Immature natural killer cell (primary cell): ENCODE results near the gene WWOX. TPM values are rescaled to one million over a fixed set of nuclear protein-coding genes. Genes with fewer than 3 reads are reported as not detected.

Experiments
- DNase-seq, 3 donors: peaks; one replicate each; pipeline ENCODE4 v3.0.0; 2022; ENCODE audit warnings: mixed read lengths in 1 of 3
- H3K27ac Mint-ChIP-seq, 6 donors: one replicate each; pipeline ENCODE4 v1.8.0; 2020; ENCODE audit warnings: mixed read lengths in 6 of 6, mild to moderate bottlenecking in 5 of 6, inconsistent platforms in 4 of 6, moderate library complexity in 3 of 6
- H3K27me3 Mint-ChIP-seq, 3 donors: one replicate each; pipeline ENCODE4 v1.8.0; 2020 to 2021; ENCODE audit warnings: low read depth in 3 of 3, mild to moderate bottlenecking in 3 of 3, mixed read lengths in 3 of 3, moderate library complexity in 3 of 3, inconsistent platforms in 1 of 3
- H3K36me3 Mint-ChIP-seq, 3 donors: one replicate each; pipeline ENCODE4 v1.8.0; 2020; ENCODE audit warnings: mixed read lengths in 3 of 3, inconsistent platforms in 2 of 3, mild to moderate bottlenecking in 2 of 3
- H3K4me1 Mint-ChIP-seq, 2 donors: one replicate each; pipeline ENCODE4 v1.8.0; 2020; ENCODE audit warnings: inconsistent platforms in 2 of 2, mild to moderate bottlenecking in 2 of 2, mixed read lengths in 2 of 2, moderate library complexity in 1 of 2
- H3K4me3 Mint-ChIP-seq, 5 donors: one replicate each; pipeline ENCODE4 v1.8.0; 2020; ENCODE audit warnings: mild to moderate bottlenecking in 5 of 5, mixed read lengths in 5 of 5, inconsistent platforms in 3 of 5, moderate library complexity in 3 of 5
- H3K9me3 Mint-ChIP-seq, 6 donors: one replicate each; pipeline ENCODE4 v1.8.0; 2020; ENCODE audit warnings: mild to moderate bottlenecking in 6 of 6, mixed read lengths in 6 of 6, inconsistent platforms in 4 of 6, moderate library complexity in 3 of 6
- polyA plus RNA-seq, 3 donors: library from polyadenylated mRNA; unstranded; fragments of 300-500 nt; fragmentation: Illumina TruSeq; gene quantifications; one replicate each; pipeline ENCODE4 v1.2.3, GENCODE V29; 2021

WWOX gene
- polyA plus RNA-seq, 3 donors from 2014 or later = 9.0 to 13.9 (median 12.3) TPM

- Mint-ChIP-seq H3K36me3 (peaks cover 0 to 12% (median 6%) of the 10 kb centered on the region in 3 donors), H3K27me3 (peaks cover 0 to 2% (median 0%) of the 10 kb centered on the region in 3 donors), H3K4me3 (no peak overlapping the region), H3K4me1 (peaks cover 14 to 45% of the 10 kb centered on the region in 2 donors), H3K9me3 (no peaks in the 10 kb centered on the region), H3K27ac (no peak overlapping the region)
- no peak for DNase-seq
These were observed 1069.8 kb downstream of the WWOX start for GRCh38 chr16:79169239-79169638.

GRCh38 chr16:79170555-79171246, 1071.2 kb downstream of the WWOX start:
- H3K36me3 Mint-ChIP-seq = peaks cover 0 to 12% (median 6%) of the 10 kb centered on the region in 3 donors
- no peak overlapping the region for H3K27ac Mint-ChIP-seq
- no peak for DNase-seq
- no peak overlapping the region for H3K4me3 Mint-ChIP-seq
- peaks cover 5 to 41% of the 10 kb centered on the region in 2 donors for H3K4me1 Mint-ChIP-seq
- peaks cover 0 to 2% (median 0%) of the 10 kb centered on the region in 6 donors for H3K9me3 Mint-ChIP-seq
- peaks cover 0 to 2% (median 0%) of the 10 kb centered on the region in 3 donors for H3K27me3 Mint-ChIP-seq

GRCh38 chr16:79171504-79171903, 1072.0 kb downstream of the WWOX start:
- Mint-ChIP-seq H3K27ac (no peak overlapping the region), H3K27me3 (peaks cover 0 to 2% (median 0%) of the 10 kb centered on the region in 3 donors), H3K4me3 (no peak overlapping the region), H3K4me1 (peaks cover 14 to 41% of the 10 kb centered on the region in 2 donors), H3K36me3 (peaks cover 0 to 11% (median 6%) of the 10 kb centered on the region in 3 donors), H3K9me3 (peaks cover 0 to 3% (median 0%) of the 10 kb centered on the region in 6 donors)
- DNase-seq = no peak

- H3K4me1 Mint-ChIP-seq = peaks cover 20 to 46% of the 10 kb centered on the region in 2 donors
- peaks cover 0 to 6% (median 0%) of the 10 kb centered on the region in 3 donors for H3K27me3 Mint-ChIP-seq
- H3K27ac Mint-ChIP-seq = no peak overlapping the region
- peaks cover 0 to 3% (median 0%) of the 10 kb centered on the region in 6 donors for H3K9me3 Mint-ChIP-seq
- no peak for DNase-seq
- no peak overlapping the region for H3K4me3 Mint-ChIP-seq
- peaks cover 0 to 10% (median 6%) of the 10 kb centered on the region in 3 donors for H3K36me3 Mint-ChIP-seq
These were observed 1072.7 kb downstream of the WWOX start for GRCh38 chr16:79171931-79172705.

GRCh38 chr16:79172976-79173500, 1073.6 kb downstream of the WWOX start:
- Mint-ChIP-seq H3K4me1 (peaks cover 29 to 55% of the 10 kb centered on the region in 2 donors), H3K9me3 (peaks cover 0 to 3% (median 0%) of the 10 kb centered on the region in 6 donors), H3K27me3 (peaks cover 0 to 4% (median 2%) of the 10 kb centered on the region in 3 donors), H3K4me3 (no peak overlapping the region), H3K36me3 (peaks cover 0 to 5% (median 2%) of the 10 kb centered on the region in 3 donors), H3K27ac (no peak overlapping the region)
- DNase-seq = no peak

- no peak for DNase-seq
- peak overlapping the region in 1 of 6 donors; percentile 83 for H3K27ac Mint-ChIP-seq
These were observed 1074.5 kb downstream of the WWOX start for GRCh38 chr16:79173919-79174318.

GRCh38 chr16:79175286-79176057, 1076.0 kb downstream of the WWOX start:
- H3K4me1 Mint-ChIP-seq = peaks cover 29 to 54% of the 10 kb centered on the region in 2 donors
- H3K36me3 Mint-ChIP-seq = peaks cover 0 to 4% (median 0%) of the 10 kb centered on the region in 3 donors
- H3K9me3 Mint-ChIP-seq = peaks cover 0 to 3% (median 0%) of the 10 kb centered on the region in 6 donors
- H3K27ac Mint-ChIP-seq = peak overlapping the region in 5 of 6 donors; percentile 53 to 86 (median 83)
- peaks cover 0 to 4% (median 2%) of the 10 kb centered on the region in 3 donors for H3K27me3 Mint-ChIP-seq
- peak overlapping the region in 4 of 5 donors; percentile 6 to 40 (median 28) for H3K4me3 Mint-ChIP-seq
- DNase-seq = no peak

More at GRCh38 chr16:79173919-79174318, 1074.5 kb downstream of the WWOX start:
- peaks cover 0 to 3% (median 0%) of the 10 kb centered on the region in 6 donors for H3K9me3 Mint-ChIP-seq
- no peak overlapping the region for H3K4me3 Mint-ChIP-seq
- peaks cover 29 to 59% of the 10 kb centered on the region in 2 donors for H3K4me1 Mint-ChIP-seq
- peaks cover 0 to 4% (median 2%) of the 10 kb centered on the region in 3 donors for H3K27me3 Mint-ChIP-seq
- H3K36me3 Mint-ChIP-seq = peaks cover 0 to 4% (median 0%) of the 10 kb centered on the region in 3 donors

- Mint-ChIP-seq H3K27me3 (peaks cover 0 to 4% (median 2%) of the 10 kb centered on the region in 3 donors), H3K4me1 (peaks cover 36 to 63% of the 10 kb centered on the region in 2 donors), H3K9me3 (peaks cover 0 to 6% (median 0%) of the 10 kb centered on the region in 6 donors), H3K36me3 (no peaks in the 10 kb centered on the region), H3K4me3 (peak overlapping the region; percentile 54 to 82 (median 75)), H3K27ac (peak overlapping the region; percentile 26 to 94 (median 82))
- peak; percentile 61 to 67 (median 65) for DNase-seq
These were observed 1077.6 kb downstream of the WWOX start for GRCh38 chr16:79177018-79177417.

GRCh38 chr16:79181419-79181818, 1082.0 kb downstream of the WWOX start:
- Mint-ChIP-seq H3K4me1 (peaks cover 38 to 60% of the 10 kb centered on the region in 2 donors), H3K27me3 (peaks cover 2 to 4% (median 2%) of the 10 kb centered on the region in 3 donors), H3K36me3 (peaks cover 0 to 4% (median 0%) of the 10 kb centered on the region in 3 donors), H3K27ac (no peak overlapping the region), H3K9me3 (peaks cover 0 to 6% (median 0%) of the 10 kb centered on the region in 6 donors), H3K4me3 (no peak overlapping the region)
- DNase-seq = no peak

- Mint-ChIP-seq H3K36me3 (peaks cover 0 to 4% (median 0%) of the 10 kb centered on the region in 3 donors), H3K4me1 (peaks cover 32 to 60% of the 10 kb centered on the region in 2 donors), H3K9me3 (peaks cover 0 to 6% (median 0%) of the 10 kb centered on the region in 6 donors), H3K27me3 (peaks cover 0 to 2% (median 0%) of the 10 kb centered on the region in 3 donors), H3K27ac (peak overlapping the region in 1 of 6 donors; percentile 21), H3K4me3 (no peak overlapping the region)
- no peak for DNase-seq
These were observed 1083.2 kb downstream of the WWOX start for GRCh38 chr16:79182616-79183015.

- peaks cover 4 to 12% (median 6%) of the 10 kb centered on the region in 3 donors for H3K36me3 Mint-ChIP-seq
- peaks cover 37 to 60% of the 10 kb centered on the region in 2 donors for H3K4me1 Mint-ChIP-seq
- no peak for DNase-seq
- peaks cover 8 to 11% (median 9%) of the 10 kb centered on the region in 6 donors for H3K9me3 Mint-ChIP-seq
- H3K27ac Mint-ChIP-seq = no peak overlapping the region
- no peak overlapping the region for H3K4me3 Mint-ChIP-seq
- H3K27me3 Mint-ChIP-seq = peaks cover 0 to 2% (median 2%) of the 10 kb centered on the region in 3 donors
These were observed 1084.1 kb downstream of the WWOX start for GRCh38 chr16:79183571-79183970.

- H3K4me1 Mint-ChIP-seq = peaks cover 42 to 64% of the 10 kb centered on the region in 2 donors
- no peak overlapping the region for H3K4me3 Mint-ChIP-seq
- peak overlapping the region in 1 of 6 donors; percentile 18 for H3K27ac Mint-ChIP-seq
- H3K9me3 Mint-ChIP-seq = peaks cover 9 to 16% (median 13%) of the 10 kb centered on the region in 6 donors
- no peak for DNase-seq
- H3K36me3 Mint-ChIP-seq = peaks cover 6 to 16% (median 9%) of the 10 kb centered on the region in 3 donors
- peaks cover 0 to 2% (median 2%) of the 10 kb centered on the region in 3 donors for H3K27me3 Mint-ChIP-seq
These were observed 1085.1 kb downstream of the WWOX start for GRCh38 chr16:79184464-79185030.
